ENCODE data around the gene PI4K2B.

Gene PI4K2B

GRCh38 chr4:25213347-25213979, 20.4 kb upstream of the PI4K2B start:
- TF ChIP-seq CTCF (IDR thresholded peaks at IDR 0.05): no peak

- TF ChIP-seq CTCF (IDR thresholded peaks at IDR 0.05): no peak
Observed at GRCh38 chr4:25215511-25215910, 18.3 kb upstream of the PI4K2B start.

GRCh38 chr4:25221377-25221776, 12.5 kb upstream of the PI4K2B start:
- no peak for TF ChIP-seq CTCF (IDR thresholded peaks at IDR 0.05)

- TF ChIP-seq CTCF (IDR thresholded peaks at IDR 0.05): no peak
Observed at GRCh38 chr4:25223802-25224375, 9.9 kb upstream of the PI4K2B start.

- TF ChIP-seq CTCF (IDR thresholded peaks at IDR 0.05): no peak
Observed at GRCh38 chr4:25229804-25230203, 4.0 kb upstream of the PI4K2B start.

GRCh38 chr4:25233194-25233593, 639 bp upstream of the PI4K2B start:
- TF ChIP-seq CTCF (IDR thresholded peaks at IDR 0.05): no peak

GRCh38 chr4:25234390-25235370, 847 bp downstream of the PI4K2B start:
- TF ChIP-seq CTCF (IDR thresholded peaks at IDR 0.05): peak; percentile 36; the same call in 1 of the 2 replicates

All from LNCAP (cell line).